ENCODE data around the gene PIMREG.
"Not testable (repeated sequence)": the region's sequence is repeated elsewhere in the genome, so short reads cannot be mapped to it uniquely, and the experiment has no call there.

PIMREG gene

DNA sequence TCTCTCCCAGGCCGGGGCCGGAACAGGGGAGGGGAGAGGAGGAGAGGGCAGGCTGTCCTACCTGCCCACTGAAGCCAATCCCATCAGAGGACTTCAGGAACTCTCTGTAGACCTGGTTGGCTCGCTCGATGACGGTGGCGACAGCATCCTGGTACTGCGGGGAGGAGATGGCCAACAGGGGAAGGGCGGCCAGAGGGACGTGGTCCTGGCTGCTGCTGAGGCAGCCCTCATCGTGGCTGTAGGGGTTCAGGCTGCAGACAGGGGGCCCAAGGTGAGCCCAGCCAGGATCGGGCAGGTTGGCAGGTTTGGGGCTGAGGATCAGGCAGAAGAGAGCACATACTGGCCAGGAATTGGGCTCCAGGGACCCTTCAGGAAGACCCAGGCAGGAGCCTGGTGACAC, 34.2 kb downstream of the PIMREG start:
- no peak for DNase-seq (ENCODE audit: low read depth)

DNA sequence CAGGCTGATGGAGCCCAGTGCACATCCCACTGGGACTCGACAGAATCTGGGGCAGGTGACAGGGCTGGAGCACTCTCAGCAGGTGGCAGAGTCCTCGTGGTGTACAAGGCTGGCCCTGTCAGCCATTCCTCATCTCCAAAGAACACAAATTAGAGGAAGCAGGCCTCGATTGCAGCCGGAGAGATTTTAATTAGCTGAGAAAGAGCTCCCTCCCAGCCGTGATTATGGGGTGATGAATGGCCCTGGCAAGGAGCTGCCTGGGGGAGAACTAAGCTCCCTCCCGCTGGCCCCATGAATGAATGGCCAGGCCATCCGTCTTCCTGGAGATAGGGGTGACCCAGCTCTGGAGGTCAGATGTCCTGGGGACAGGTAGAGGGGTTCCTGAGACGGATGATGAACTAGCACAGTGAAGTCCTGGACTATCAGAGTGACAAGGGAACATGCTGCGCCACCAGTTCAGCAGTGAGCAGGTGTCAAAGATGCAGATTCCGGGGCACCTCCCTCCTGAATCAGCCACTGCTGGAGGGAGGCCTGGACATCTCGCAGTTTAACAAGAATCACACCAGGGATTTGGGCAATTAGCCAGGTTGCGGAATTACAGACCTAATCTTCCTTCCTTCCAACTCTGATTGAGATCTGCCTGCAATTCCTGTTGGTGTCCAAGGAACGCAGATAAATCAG, 35.5 kb downstream of the PIMREG start:
- DNase-seq (ENCODE audit: low read depth) = no peak

DNA sequence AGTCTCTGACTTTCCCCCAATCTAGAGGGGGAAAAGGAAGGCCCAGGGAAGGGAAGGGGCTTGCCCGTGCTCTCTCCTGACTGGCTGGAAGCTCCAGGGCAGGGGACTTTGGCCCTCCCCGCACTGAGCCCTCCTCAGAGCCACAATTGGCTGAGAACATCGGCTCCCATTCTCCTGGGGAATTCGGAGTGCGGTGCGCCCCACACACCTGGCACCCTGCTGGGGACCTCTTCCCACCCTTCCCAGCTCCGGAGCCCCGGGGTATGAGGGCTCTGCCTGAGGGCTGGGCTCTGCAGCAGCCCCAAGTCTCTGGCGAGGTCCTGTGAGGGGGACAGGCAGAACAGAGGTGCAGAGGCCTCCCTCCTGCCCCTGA, 36.0 kb downstream of the PIMREG start:
- DNase-seq (ENCODE audit: low read depth) = no peak

DNA sequence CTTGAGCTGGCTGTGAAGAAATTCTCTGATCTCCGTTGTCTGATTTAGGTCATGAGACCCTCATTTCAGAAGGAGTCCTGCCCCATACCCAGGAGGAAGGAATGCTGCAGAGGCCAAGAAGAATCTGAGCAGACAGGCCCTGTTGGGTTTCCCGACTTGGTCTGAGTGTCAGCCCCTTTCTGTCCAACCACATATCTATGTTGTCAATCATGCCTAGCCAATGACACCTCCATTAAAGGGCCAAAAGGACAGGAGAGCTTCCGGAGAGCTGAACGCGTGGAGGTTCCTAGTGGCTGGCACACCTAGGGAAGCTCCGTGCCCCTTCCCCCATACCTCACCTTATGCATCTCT, 37.8 kb downstream of the PIMREG start:
- DNase-seq (ENCODE audit: low read depth) = no peak

DNA sequence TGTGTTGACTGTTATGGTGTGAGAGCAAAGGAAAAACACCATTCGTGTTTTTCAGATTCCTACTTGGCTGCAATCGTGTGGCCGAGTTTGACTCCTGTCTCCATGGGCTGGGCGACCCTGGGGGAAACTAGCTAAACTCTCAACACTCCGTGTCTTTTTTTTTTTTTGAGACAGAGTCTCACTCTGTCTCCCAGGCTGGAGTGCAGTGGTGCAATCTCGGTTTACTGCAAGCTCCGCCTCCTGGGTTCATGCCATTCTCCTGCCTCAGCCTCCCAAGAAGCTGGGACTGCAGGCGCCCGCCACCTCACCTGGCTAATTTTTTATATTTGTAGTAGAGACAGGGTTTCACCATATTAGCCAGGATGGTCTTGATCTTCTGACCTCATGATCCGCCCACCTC, 38.5 kb downstream of the PIMREG start:
- not testable (repeated sequence) for DNase-seq (ENCODE audit: low read depth)

DNA sequence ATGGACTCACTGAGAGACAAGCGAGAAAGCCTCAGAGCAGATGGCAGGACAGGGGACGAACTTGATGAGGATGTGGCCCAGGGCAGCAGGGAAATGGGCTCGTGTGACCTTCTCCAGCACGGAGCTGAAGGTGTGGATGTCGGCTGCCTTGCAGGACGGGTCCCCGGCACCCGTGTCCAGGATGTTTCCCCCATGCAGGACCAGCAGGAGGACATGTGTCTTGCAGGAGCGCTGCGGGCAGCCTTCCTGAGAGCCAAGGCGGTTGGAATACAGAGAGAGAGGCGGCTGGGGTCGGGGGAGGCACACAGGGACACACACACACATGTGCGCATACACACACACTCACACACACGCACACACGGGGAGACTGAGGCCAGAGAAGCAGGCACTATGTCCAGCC, 39.3 kb downstream of the PIMREG start:
- DNase-seq (ENCODE audit: low read depth) = no peak

DNA sequence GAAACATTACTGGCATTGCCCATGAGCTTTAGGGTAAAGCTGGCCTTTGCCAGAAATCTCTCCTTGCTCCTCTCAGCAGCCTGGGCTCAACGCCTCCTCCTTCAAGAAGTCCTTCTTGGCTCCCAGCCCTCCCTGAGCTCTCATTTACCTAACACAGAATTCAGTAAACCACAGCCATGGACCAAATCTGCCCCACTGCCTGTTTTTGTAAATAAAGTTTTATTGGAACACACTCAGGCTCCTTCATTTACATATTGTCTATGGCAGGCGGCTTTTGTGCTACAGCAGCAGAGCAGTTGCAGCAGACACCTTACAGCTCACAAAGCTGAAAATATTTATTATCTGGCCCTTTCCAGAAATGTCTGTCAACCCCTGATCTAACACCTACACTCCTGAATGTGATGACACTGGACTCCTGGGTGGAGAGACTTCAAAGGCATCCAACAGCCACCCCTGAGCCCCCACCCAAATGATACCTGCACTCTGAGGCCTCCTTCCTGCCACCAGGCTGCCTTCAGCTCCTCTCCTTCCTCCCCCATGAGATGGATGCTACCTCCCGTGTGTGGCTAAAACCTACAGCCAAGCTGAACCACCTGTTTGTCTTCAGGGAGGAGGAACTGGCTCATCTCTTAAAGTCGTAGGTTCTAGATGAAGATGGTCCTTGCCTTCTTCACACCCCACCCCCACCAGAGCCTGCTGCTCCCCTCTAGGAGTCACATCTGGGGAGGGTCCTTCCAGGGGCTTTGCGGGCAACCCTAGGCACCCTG, 41.6 kb downstream of the PIMREG start:
- DNase-seq (ENCODE audit: low read depth) = no peak

DNA sequence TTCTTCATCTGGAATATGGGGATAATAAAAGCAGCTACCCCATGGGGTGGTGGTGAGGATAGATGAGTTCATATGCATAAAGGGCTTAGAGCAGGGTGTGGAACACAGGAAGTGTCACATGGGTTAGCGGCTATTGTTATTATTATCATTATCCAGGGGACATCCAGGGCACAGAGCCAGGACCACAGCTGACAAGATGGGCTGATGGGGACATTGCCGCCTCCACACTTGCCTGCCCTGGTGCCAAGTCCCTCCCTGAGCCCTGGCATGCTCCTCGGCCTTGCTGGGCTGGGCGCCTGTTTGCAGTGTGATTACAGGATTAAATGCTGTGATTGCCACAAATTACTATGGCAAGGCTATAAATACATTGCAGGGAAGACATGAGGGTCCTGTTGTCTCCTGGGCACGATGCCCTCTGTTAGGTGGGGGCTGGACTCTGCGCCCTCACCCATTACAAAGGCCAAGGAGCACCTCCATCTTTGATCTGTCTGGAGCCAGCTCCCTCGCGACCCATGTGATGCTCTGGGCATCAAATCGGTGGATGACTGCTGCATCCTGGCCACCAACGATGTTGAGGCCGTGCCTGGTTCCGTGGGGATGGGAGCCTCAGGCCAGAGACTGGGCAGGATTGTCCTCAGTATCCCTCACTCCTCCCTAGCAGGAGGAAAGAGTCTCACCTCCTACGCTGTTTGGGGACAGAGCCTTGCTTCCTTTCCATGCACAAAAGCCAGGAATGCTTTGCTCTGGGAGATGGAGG, 43.2 kb downstream of the PIMREG start:
- no peak for DNase-seq (ENCODE audit: low read depth)

DNA sequence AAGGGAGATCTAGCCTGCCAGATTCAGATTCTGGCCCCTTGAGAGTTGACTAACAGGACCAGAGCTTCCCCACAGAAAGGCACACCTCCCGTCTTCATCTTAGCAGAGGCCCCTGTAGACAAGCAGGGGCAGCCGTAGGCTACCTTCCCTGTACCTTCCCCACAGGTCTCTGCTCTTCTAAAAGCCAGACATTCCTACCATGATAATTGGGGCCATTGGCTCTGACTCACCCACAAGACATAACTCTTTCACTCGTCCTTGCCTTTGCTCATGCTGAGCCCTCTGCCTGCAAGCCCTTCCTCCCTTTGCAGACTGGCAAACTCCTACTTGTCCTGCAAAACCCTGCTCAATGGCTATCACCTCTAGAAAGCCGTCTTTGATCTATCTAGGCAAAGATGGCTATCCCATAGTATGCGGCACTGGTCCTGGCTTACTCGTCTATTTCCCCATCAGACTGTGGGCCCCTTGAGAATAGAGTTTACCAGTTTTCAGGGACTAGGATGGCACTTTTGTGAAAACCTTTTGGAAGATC, 43.8 kb downstream of the PIMREG start:
- no peak for DNase-seq (ENCODE audit: low read depth)

DNA sequence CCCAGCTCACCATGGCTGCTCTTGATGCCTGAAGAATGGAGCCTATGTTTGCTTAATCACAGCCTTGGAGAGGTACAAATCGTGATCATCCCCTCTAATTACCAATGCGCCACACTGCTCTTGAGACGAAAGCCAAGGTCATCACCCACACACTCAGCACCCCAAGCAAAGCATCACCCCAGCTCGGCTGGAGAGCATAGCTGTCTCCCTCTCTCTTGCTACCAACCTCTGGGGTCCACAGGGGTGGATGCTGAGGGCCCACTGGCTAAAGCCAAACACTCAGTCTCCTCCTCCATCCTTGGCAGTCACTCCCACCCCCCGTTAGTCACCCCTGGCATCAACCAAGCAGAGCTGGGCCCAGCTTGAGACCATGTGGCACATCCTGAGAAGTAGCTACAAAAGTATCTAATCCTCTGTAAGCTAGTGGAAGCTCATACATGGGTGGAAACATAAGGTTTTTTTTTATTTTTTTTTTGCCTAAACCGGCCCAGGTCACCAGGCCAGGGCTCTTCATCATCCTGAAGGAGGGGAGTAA, 44.8 kb downstream of the PIMREG start:
- no peak for DNase-seq (ENCODE audit: low read depth)

DNA sequence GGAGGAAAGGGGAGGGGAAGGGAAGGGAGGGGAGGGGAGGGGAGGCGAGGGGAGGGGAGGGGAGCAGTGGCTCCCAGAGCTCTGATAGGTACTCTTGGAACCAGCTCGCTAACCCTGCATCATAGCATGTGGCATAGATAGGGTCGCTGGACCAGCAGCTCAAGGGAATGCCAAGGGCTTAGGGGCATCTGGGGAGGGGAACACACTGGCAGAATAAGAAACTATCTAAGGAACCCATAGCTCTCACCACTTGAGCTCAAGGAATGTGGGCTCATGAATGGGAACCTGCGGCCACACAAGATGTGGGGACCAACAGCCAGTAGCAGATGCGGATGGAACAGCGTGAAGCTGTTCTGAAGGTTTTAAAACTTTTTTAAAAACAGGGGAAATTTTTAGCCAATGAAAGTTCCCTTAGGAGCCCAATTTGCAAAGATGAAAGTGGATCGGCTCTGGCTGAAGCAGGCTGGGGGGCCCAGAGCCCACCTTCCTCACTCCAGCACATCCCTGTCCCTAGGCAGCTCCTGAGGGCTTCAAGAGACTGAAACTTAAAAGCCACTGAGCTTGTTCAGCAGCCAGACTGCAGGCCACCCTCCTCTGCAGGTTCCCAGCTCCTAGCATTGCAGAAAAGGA, 46.9 kb downstream of the PIMREG start:
- DNase-seq (ENCODE audit: low read depth) = no peak

DNA sequence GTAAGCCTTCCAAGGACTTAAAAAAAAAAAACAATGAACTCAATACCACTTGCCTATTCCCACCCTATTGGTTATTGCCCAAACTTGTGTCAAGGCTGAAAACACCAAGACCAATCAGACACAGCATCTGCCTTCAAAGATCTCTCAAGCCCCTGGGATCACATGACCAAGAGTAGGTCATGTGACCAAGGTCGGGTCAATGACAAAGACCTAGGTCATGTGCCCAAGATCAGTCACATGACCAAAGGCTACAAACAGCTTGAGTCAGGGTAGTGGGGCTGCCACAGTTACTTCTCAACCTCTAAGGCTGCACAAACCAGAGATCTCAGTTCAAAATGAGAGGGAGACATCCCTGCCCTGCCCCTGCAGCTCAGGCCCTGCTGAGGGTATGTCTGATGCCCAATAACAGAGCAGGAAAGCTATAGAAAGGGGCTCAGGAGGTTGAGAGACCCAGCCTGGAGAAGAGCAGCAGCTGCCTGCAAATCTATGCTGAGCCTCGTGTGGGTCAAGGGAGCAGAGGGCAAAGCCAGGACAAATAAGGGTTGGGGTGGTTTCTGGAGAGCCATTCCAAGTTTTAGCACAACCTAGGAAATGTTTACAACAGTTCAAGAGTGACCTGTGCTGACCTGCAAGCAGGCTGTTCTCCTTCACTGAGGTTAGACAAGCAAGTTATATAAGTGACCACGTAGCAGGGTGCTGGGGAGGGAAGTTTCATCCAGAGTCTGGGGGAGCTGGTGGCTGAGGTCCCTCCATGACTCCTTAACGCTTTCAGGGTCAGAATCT, 48.8 kb downstream of the PIMREG start:
- no peak for DNase-seq (ENCODE audit: low read depth)

DNA sequence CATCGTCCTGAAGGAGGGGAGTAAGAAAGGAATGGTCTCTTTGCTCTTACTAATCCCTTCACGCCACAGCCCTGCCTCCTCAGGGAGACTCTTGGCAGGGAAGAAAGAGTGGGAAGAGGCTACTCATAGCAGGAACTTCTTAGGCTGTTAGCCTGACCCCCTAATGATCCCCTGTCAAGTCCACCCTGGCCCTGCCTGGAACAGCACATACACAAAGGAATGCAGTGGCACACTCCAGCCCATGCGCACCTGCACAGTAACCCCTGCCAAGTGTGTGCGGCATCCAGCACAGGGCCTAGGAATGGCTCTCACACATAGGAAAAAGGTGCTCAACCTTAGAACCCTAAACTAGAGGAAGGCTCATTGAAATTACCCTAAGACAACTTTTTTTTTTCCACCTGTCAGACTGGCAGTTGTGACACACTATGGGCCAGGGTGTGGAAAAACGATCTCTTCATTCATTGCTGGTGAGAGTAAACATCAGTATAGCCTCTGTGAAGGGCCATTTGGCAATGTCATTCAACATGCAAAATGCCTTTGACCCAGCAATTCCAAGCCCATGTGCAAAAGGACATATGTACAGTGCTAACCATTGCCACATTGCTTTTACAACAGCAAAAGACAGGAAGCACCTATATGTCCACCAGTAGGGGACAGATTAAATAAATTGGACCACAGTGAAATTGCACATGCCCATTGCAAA, 50.1 kb downstream of the PIMREG start:
- no peak for DNase-seq (ENCODE audit: low read depth)

DNA sequence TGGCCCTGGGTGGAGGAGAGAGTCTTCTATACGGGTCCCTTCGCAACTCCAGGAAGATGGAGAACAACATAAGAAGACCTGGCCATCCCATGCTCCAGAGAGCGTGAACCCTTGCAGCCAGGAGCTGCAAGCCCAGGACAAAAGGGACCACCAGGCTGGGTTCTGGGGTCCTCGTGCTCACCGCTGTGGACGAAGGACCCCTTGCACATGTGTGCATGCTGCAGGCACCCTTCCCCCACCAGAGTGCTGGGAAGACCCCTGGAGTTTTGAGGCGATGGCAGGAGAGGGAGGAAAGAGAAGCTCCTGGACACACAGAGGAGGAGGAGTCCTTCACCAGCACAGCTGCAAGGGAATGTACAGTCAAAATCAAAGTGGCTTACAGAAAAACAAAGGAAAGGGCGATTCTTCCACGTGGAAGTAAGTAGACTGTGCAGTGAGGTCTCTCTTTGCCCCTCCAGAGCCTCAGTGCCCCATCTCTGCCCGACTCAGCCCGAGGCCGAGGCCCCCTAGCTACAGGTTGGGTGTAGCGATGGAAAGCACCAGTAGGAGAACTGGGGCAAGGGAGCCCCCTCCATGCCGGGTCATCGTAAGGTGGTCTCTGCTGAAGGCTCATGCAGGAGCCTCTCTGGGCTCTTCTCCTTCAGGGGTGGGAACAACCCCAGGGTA, 51.3 kb downstream of the PIMREG start:
- no peak for DNase-seq (ENCODE audit: low read depth)

DNA sequence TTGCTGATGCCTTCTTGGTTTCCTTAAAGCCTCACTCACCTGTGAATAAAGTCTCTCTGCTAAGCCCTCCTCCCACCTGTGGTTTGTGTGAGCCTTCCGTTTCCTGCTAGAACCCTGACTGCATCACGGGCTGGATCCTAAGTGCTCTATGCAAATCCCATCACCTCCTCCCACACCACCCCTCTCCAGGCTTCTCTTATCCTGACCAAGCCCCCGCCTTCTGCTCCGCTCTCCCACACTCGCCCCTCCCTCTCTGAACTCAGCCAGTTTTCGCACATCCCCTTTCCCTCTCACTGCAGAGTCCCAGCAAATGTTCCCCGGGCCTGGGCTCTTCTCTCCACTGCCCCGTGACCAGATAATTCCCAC, 51.8 kb downstream of the PIMREG start:
- DNase-seq (ENCODE audit: low read depth) = no peak

DNA sequence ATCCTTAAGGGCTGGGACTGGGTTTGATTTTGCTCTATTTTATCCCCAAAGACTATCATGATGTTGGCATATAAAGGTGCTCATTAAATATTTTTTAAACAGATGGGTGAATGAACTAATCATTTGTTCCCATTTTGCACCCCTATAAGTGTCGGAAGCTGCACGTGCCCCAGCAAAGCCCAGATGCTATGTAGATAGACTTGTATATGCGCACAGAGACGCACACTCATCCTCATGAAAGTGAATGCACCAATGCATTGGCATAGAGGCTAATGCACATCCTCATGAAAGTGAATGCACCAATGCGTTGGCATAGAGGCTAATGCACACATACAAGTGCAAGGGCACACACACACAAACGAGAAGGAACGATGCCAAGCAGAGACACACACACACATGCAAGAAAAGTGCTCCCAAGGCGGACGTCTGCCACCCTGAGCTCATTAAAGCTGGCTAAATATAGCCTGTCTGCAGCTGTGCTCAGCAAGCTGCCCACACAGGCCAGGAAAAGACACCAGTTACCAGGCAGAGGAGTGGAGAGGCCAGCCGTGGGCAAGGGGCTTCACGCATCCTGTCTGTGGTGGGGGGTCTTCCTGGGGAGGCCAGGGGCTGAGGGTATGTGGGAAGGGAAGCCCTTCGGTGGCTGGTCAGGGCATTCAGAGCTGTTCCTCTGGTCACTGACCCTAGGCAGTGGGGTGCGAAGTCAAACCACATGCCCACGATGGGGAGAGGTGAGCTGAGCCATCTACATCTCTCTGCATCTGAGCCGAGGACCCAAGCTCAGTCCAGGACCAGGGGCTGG, 52.6 kb downstream of the PIMREG start:
- DNase-seq (ENCODE audit: low read depth) = no peak

DNA sequence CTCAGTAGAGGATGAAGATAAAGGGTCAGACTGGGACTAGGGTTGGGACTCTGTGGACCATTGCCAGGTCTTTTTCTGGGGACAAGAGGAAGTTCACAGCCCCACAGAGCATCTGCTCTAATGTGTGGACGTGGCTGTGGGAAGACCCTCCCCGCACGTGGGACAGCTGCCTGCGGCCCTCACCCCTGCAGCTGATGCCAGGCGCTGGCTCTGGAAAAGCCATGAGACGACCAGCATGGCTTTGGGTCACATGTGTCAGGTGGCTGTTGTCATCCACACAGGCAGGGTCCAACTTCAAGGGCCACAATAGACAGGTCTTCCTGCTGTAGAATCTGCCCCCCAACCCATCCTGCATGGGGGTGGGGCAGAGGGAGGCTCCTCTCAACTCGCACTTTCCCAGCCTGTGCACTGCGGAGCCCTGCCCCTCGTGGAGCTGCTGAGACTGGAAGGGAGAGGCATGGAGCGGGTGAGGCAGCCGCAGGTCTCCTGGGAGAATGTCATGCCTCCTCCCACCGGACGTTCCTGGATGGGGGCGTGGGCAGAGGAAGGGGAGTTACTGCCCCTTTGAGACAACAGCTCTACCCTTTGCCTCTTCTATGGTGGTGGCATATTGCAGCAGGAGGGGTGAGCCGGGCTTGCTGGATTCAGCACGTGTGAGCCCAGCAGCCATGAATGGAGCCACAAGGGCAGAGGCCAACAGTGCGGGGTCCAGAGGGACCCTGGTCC, 53.4 kb downstream of the PIMREG start:
- DNase-seq (ENCODE audit: low read depth) = no peak

DNA sequence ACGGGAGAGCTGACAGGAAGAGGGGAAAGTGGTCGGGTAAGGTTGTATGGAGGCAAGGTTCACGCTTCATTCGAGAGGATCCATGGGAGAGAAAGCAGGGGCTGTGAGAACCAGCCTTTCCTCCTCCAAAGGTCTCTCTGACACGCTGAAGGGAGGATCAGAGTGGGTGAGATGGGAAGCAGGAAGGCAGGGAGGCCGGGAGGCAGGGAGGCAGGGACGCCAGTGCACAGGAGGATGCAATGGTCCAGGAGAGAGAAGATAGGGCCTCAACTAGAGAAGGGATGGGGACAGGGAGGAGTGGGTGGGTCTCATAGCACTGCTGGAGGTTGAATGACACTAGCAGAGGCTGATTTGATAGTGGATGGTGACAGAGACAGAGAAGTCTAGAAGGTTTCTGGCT, 54.1 kb downstream of the PIMREG start:
- DNase-seq (ENCODE audit: low read depth) = no peak
